ENCODE results near the gene ANKHD1.

Gene ANKHD1

DNA sequence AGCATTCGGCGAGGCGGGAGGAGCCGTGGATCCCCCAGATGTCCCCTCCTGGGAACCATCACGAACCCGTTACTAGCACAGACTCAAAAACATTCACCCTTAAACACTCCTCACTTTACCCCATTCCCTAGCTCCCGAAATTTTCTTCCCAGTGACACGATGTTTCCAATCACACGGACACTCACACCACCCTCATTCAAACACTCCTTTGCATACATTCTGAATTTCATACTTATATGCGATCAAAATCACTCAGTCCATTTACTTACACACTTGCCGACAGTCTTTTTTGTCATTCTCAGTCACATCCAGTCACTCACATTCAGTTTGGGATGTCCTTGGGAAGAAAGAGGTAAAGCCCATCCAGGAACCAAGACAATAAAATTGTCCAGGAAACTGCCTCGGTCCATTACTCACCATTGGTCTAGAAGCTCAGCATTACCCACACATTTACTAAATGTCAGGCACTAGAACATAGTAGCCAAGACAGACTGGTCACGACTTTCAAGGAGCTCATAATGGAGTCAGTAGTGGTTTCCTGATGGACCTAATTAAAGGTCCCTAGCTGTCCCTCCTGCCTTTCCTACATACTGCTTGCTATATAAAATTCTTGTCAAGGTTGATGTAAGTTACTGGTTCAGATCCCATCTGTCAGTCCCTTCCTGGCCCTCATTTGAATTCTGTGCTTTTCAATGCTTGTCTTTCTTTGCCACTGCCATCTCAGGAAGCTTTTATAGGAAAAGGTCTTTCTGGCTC is 163.6 kb downstream of the ANKHD1 start:
- peak overlapping the region; percentile 69 for H3K4me3 ChIP-seq (replicated peaks; ENCODE audit: insufficient read depth, low read length)
- no peaks in the 10 kb centered on the region for H3K27me3 ChIP-seq (ENCODE audit: insufficient read depth, poor library complexity, severe bottlenecking)
- H3K27ac ChIP-seq (replicated peaks): peak overlapping the region; percentile 84
- no peak for DNase-seq (ENCODE audit: low read depth in 1 of 2, low spot score in 1 of 2)
- no peak for TF ChIP-seq POLR2AphosphoS5 (IDR thresholded peaks at IDR 0.05; ENCODE audit: low read depth)
- TF ChIP-seq, protein P1, sequence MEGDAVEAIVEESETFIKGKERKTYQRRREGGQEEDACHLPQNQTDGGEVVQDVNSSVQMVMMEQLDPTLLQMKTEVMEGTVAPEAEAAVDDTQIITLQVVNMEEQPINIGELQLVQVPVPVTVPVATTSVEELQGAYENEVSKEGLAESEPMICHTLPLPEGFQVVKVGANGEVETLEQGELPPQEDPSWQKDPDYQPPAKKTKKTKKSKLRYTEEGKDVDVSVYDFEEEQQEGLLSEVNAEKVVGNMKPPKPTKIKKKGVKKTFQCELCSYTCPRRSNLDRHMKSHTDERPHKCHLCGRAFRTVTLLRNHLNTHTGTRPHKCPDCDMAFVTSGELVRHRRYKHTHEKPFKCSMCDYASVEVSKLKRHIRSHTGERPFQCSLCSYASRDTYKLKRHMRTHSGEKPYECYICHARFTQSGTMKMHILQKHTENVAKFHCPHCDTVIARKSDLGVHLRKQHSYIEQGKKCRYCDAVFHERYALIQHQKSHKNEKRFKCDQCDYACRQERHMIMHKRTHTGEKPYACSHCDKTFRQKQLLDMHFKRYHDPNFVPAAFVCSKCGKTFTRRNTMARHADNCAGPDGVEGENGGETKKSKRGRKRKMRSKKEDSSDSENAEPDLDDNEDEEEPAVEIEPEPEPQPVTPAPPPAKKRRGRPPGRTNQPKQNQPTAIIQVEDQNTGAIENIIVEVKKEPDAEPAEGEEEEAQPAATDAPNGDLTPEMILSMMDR (IDR thresholded peaks at IDR 0.05; ENCODE audit: insufficient read depth, low read length): no peak
- TF ChIP-seq GABPA (IDR thresholded peaks at IDR 0.05; ENCODE audit: low read depth): no peak
- TF ChIP-seq, protein P2, sequence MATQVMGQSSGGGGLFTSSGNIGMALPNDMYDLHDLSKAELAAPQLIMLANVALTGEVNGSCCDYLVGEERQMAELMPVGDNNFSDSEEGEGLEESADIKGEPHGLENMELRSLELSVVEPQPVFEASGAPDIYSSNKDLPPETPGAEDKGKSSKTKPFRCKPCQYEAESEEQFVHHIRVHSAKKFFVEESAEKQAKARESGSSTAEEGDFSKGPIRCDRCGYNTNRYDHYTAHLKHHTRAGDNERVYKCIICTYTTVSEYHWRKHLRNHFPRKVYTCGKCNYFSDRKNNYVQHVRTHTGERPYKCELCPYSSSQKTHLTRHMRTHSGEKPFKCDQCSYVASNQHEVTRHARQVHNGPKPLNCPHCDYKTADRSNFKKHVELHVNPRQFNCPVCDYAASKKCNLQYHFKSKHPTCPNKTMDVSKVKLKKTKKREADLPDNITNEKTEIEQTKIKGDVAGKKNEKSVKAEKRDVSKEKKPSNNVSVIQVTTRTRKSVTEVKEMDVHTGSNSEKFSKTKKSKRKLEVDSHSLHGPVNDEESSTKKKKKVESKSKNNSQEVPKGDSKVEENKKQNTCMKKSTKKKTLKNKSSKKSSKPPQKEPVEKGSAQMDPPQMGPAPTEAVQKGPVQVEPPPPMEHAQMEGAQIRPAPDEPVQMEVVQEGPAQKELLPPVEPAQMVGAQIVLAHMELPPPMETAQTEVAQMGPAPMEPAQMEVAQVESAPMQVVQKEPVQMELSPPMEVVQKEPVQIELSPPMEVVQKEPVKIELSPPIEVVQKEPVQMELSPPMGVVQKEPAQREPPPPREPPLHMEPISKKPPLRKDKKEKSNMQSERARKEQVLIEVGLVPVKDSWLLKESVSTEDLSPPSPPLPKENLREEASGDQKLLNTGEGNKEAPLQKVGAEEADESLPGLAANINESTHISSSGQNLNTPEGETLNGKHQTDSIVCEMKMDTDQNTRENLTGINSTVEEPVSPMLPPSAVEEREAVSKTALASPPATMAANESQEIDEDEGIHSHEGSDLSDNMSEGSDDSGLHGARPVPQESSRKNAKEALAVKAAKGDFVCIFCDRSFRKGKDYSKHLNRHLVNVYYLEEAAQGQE (IDR thresholded peaks at IDR 0.05; ENCODE audit: insufficient replicate concordance, low read depth): no peak
- no peak for TF ChIP-seq SPI1 (IDR thresholded peaks at IDR 0.05; ENCODE audit: borderline replicate concordance, low read depth)

DNA sequence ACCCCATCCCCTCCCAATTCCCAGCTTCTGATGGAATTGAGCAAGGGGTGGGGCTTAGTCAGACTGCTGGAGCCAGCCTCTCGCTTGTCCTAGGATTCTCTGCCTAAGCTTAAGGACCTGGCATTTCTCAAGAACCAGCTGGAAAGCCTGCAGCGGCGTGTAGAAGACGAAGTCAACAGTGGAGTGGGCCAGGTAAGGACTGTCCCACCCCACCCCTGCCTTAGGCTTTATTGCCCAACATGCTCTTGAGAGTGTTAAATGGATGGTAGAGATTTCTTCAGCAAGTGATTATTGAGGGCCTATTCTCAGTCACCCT is 164.1 kb downstream of the ANKHD1 start:
- H3K4me3 ChIP-seq (replicated peaks; ENCODE audit: insufficient read depth, low read length): peak overlapping the region; percentile 69; the same call in 1 of the 2 replicates
- TF ChIP-seq, protein P2 (IDR thresholded peaks at IDR 0.05; ENCODE audit: insufficient replicate concordance, low read depth): no peak
- no peak for TF ChIP-seq SPI1 (IDR thresholded peaks at IDR 0.05; ENCODE audit: borderline replicate concordance, low read depth)
- no peak for TF ChIP-seq GABPA (IDR thresholded peaks at IDR 0.05; ENCODE audit: low read depth)
- TF ChIP-seq, protein P1 (IDR thresholded peaks at IDR 0.05; ENCODE audit: insufficient read depth, low read length): no peak
- no peak for TF ChIP-seq POLR2AphosphoS5 (IDR thresholded peaks at IDR 0.05; ENCODE audit: low read depth)
- H3K27ac ChIP-seq (replicated peaks): no peak overlapping the region
- no peaks in the 10 kb centered on the region for H3K27me3 ChIP-seq (ENCODE audit: insufficient read depth, poor library complexity, severe bottlenecking)
- DNase-seq (ENCODE audit: low read depth in 1 of 2, low spot score in 1 of 2): no peak

DNA sequence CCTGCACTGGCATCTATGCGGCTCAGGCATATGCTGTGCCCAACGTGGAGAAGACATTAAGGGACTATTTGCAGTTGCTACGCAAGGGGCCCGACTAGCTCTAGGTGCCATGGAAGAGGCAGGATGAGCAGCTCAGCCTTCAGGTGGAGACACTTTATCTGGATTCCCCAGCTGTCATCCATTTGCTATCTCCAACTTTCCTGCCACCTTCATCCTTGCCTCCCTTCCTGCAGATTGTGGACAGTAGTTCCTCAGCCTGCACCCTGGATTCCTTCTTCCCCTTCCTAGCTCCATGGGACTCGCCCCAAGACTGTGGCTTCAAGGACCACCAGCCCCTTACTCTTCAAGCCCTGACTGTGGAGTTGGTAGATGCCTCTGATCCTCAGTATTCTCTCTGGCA is 165.0 kb downstream of the ANKHD1 start:
- TF ChIP-seq SPI1 (IDR thresholded peaks at IDR 0.05; ENCODE audit: borderline replicate concordance, low read depth) (no peak), GABPA (IDR thresholded peaks at IDR 0.05; ENCODE audit: low read depth) (no peak), POLR2AphosphoS5 (IDR thresholded peaks at IDR 0.05; ENCODE audit: low read depth) (no peak)
- TF ChIP-seq, protein P1 (IDR thresholded peaks at IDR 0.05; ENCODE audit: insufficient read depth, low read length): no peak
- TF ChIP-seq, protein P2 (IDR thresholded peaks at IDR 0.05; ENCODE audit: insufficient replicate concordance, low read depth): no peak
- no peak for DNase-seq (ENCODE audit: low read depth in 1 of 2, low spot score in 1 of 2)
- no peak overlapping the region for H3K27ac ChIP-seq (replicated peaks)
- no peaks in the 10 kb centered on the region for H3K27me3 ChIP-seq (ENCODE audit: insufficient read depth, poor library complexity, severe bottlenecking)
- H3K4me3 ChIP-seq (replicated peaks; ENCODE audit: insufficient read depth, low read length): no peak overlapping the region
